Panc1 (cell line): ENCODE data around the gene HOXD9.

Experiments used
- REST ChIP-seq, 2 experiments: IDR thresholded peaks; 2 replicates each; pipeline ENCODE4 v1.6.1; 2011 to 2012; ENCODE audit warnings: low read depth in 2 of 2, control low read depth in 1 of 2, low read length in 1 of 2, mild to moderate bottlenecking in 1 of 2, moderate library complexity in 1 of 2; ENCODE audit not compliant: insufficient read depth in 1 of 2
- SIN3A ChIP-seq: IDR thresholded peaks from 2 replicates; pipeline ENCODE4 v1.6.1; 2012; ENCODE audit warnings: low read depth, mild to moderate bottlenecking, low read length, moderate library complexity, borderline replicate concordance; ENCODE audit not compliant: insufficient read depth
- TF ChIP-seq, protein P1 (sequence below): fragments of 450-650 bp; IDR thresholded peaks from 2 replicates; pipeline ENCODE4 v1.5.1; 2017; ENCODE audit warnings: mild to moderate bottlenecking

GRCh38 chr2:176135035-176135440 lies 12.5 kb downstream of the HOXD9 start:
- TF ChIP-seq SIN3A = no peak
- no peak for TF ChIP-seq REST (IDR thresholded peaks at IDR 0.05; ENCODE audit: insufficient read depth in 1 of 2, low read depth in 2 of 2, low read length in 1 of 2)
- TF ChIP-seq, protein P1, sequence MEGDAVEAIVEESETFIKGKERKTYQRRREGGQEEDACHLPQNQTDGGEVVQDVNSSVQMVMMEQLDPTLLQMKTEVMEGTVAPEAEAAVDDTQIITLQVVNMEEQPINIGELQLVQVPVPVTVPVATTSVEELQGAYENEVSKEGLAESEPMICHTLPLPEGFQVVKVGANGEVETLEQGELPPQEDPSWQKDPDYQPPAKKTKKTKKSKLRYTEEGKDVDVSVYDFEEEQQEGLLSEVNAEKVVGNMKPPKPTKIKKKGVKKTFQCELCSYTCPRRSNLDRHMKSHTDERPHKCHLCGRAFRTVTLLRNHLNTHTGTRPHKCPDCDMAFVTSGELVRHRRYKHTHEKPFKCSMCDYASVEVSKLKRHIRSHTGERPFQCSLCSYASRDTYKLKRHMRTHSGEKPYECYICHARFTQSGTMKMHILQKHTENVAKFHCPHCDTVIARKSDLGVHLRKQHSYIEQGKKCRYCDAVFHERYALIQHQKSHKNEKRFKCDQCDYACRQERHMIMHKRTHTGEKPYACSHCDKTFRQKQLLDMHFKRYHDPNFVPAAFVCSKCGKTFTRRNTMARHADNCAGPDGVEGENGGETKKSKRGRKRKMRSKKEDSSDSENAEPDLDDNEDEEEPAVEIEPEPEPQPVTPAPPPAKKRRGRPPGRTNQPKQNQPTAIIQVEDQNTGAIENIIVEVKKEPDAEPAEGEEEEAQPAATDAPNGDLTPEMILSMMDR = peak; percentile 29; the same call in 1 of the 2 replicates
